GM11168 (cell line): Measurements from ENCODE around the gene LRRC59.
"Not testable (repeated sequence)": the region's sequence is repeated elsewhere in the genome, so short reads cannot be mapped to it uniquely, and the experiment has no call there.

Experiments
- in situ Hi-C: fragments of 300-500 bp; cut with MboI; formaldehyde crosslinking; loops from one replicate; pipeline ENCODE4 v1.12.0; 2022; ENCODE audit warnings: low sequenced_read_pairs; ENCODE audit not compliant: unreplicated experiment

Gene LRRC59

GRCh38 chr17:50397111-50397918, at the start of gene LRRC59:
TSS of gene LRRC59 (minus strand) at chr17:50397523. CDS start at chr17:50397317, 206 bp downstream.
- in situ Hi-C loops = no loop called here

- in situ Hi-C loops = no loop called here
Observed at GRCh38 chr17:50445730-50446325, 48.5 kb upstream of the LRRC59 start.

DNA sequence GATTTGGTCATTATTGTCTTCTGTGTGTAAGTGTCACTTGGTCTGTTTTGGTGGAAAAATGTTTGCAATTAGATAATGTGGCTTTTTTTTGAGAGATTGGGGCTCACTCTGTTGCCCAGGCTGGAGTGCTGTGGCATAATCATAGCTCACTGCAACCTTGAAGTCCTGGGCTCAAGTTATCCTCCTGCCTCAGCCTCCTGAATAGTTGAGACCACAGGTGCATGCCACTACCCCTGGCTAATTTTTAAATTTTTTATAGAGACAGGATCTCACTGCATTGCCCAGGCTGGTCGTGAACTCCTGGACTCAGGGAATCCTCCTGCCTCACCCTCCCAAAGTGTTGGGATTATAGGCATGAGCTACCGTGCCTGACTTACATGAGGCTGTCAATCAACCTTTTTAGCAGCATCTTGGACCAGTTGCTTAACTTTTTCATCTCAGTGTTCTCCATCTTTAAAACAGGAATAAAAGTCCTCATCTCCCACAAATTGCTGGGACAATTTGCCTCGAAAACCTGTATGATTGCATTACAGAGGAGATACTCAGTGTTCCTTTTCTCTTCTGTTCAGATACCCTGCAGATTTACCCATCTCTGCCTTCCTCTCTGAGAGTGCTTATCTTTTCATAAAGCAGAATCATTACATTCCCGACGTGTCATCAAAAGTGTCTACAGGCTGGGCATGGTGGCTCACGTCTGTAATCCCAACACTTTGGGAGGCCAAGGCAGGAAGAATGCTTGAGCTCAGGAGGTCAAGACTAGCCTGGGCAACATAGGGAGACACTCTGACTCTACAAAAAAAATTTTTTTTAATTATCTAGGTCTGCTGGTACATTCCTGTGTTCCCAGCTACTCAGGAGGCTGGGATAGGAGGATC, 47.8 kb upstream of the LRRC59 start:
- in situ Hi-C loops = no loop called here

DNA sequence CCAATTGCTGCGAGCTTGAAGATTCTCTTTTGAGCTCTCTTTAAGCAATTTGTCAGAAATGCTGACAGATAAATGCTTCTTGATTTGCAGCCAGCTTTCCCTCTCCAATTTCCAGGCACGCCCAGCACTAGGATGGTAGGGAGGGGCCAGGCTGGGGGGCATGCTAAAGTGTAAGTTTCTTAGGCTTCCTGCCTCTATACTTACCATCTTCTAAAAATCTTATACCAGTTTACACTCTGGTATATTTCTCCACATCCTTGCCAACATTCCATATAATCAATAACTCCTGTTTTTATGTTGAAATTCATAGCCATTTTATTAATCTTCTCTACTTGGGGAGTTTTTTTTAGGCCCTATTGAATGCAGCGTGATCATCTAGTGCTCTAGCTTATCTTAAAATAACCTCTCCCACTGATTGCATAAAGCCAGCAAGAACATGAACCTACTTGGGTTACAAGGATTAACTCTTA, 46.2 kb upstream of the LRRC59 start:
- in situ Hi-C loops = no loop called here

DNA sequence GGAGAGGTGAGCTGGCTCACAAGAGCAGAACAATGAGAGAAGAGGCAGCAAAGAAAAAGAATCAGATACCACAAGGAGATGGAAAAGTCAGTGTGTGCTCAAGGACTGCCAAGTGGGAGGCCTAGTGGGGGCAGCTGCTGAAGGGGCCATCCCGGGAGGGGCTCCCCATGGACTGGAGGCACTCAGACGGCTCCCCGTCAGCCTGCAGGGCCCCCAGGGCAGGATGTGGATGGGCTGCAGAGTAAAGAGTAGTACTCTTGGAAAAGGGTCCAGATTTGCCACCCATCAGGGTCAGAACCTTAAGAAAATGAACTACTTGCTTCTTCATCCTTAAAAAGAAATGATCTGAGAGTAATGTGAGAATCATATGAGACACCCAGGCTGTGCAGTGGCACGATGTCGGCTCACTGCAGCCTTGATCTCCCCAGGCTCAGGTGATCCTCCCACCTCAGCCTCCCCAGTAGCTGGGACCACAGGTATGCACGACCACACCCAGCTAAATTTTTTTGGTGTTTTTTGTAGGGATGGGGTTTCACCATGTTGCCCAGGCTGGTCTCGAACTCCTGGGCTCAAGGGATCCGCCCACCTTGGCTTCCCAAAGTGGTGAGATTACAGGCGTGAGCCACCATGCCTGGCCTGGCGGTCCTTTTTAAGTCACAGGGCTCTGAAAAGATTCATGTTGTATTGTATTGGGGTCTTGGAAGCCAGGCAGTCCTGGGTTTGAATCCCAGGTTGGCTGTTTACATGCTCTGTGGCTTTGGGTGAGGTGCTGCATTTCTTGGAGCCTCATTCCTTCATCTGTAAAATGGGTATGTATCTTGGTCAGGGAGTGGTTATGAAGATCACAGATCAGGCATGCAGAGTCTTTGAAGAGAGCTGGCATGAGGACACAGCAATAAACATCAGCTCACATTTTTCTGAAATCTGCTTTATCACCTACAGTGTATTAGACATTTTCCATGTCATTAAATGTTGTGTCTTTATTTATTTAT, 43.8 kb upstream of the LRRC59 start:
- in situ Hi-C loops = no loop called here

- in situ Hi-C loops = no loop called here
Observed at GRCh38 chr17:50440172-50440837, 43.0 kb upstream of the LRRC59 start.

GRCh38 chr17:50439008-50439407, 41.7 kb upstream of the LRRC59 start:
- in situ Hi-C loops = no loop called here

DNA sequence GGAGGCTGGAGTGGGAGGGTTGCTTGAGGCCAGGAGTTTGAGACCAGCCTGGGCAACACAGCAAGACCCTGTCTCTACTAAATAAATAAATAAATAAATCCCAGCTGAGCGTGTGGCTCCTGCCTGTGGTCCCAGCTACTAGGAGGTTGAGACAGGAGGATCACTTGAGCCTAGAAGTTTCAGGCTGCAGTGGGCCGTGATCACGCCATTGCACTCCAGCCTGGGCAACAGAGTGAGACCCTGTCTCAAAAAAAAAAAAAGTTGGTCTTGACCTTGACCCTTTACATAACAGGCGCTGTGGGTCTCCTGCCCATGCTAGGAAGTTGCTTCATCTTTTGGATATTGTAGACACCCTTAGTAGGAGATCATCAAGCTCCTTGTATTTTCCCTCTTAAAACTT, 40.1 kb upstream of the LRRC59 start:
- in situ Hi-C loops = no loop called here

DNA sequence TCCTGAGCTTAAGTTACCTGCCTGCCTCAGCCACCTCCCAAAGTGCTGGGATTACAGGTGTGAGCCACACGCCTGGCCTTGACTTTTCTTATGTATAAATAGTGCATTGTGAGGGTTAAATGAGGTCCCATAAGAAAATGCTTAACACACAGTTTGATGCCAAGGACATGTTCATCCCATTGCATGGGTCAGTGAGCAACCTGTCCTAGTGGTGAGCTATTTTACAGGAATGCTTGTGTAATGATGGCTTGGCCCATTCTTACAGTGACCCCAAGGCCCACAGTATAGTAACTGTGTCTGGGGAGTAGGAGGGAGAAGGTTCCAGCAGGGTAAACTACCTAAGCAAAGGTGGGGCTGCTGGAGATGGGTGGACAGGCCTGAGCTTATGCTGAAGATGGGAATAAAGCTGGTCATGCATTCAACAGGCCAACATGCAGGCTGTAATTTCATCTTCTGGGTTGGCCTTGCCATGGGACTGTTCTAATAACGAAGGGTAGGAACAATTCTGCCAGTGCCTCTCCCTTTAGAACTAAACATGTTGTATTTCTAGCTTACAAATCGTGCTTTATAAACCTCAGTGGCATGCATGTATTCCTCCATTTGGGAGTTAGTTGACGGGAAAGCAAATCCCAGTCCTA, 34.9 kb upstream of the LRRC59 start:
- in situ Hi-C loops = no loop called here

GRCh38 chr17:50430821-50431618, 33.7 kb upstream of the LRRC59 start:
- in situ Hi-C loops = no loop called here

GRCh38 chr17:50429793-50430192, 32.5 kb upstream of the LRRC59 start:
- in situ Hi-C loops = no loop called here

GRCh38 chr17:50428831-50429424, 31.6 kb upstream of the LRRC59 start:
- in situ Hi-C loops = no loop called here

GRCh38 chr17:50428126-50428525, 30.8 kb upstream of the LRRC59 start:
- in situ Hi-C loops = not testable (repeated sequence)

- in situ Hi-C loops = no loop called here
Observed at GRCh38 chr17:50426814-50427787, 29.8 kb upstream of the LRRC59 start.

- in situ Hi-C loops = no loop called here
Observed at GRCh38 chr17:50426472-50426782, 29.1 kb upstream of the LRRC59 start.

GRCh38 chr17:50425682-50426471, 28.6 kb upstream of the LRRC59 start, which contains the start of gene ACSF2:
TSS of gene ACSF2 (plus strand) at chr17:50426218. CDS start at chr17:50426262, 44 bp downstream.
- in situ Hi-C loops = no loop called here
